HL-60 (cell line): ENCODE results near the gene SLC2A2.

Experiments
- DNase-seq, 2 experiments: peaks; one replicate each; pipeline ENCODE4 v3.0.0-alpha.2; 2010 to 2020; ENCODE audit warnings: low read depth in 1 of 2, low spot score in 1 of 2
- H3K27ac ChIP-seq: fragments of 250-450 bp; sonication (Bioruptor Pico); replicated peaks from 2 replicates; pipeline ENCODE4 v1.5.1; 2020; ENCODE audit warnings: mild to moderate bottlenecking, moderate library complexity
- H3K27me3 ChIP-seq: fragments of 250-450 bp; sonication (Bioruptor Pico); 2 replicates; pipeline ENCODE4 v1.5.1; 2021; ENCODE audit warnings: mild to moderate bottlenecking, moderate library complexity; ENCODE audit not compliant: insufficient read depth, poor library complexity, severe bottlenecking
- H3K4me3 ChIP-seq: replicated peaks from 2 replicates; pipeline ENCODE4 v1.5.1; 2011; ENCODE audit warnings: mild to moderate bottlenecking, control low read depth, low read length; ENCODE audit not compliant: insufficient read depth
- GABPA ChIP-seq: IDR thresholded peaks from 2 replicates; pipeline ENCODE4 v1.6.1; 2012; ENCODE audit warnings: low read depth
- POLR2AphosphoS5 ChIP-seq: IDR thresholded peaks from 2 replicates; pipeline ENCODE4 v1.6.1; 2012; ENCODE audit warnings: low read depth
- SPI1 ChIP-seq: IDR thresholded peaks from 2 replicates; pipeline ENCODE4 v1.6.1; 2012; ENCODE audit warnings: low read depth, mild to moderate bottlenecking, borderline replicate concordance
- long read RNA-seq: library from polyadenylated mRNA; unstranded; transcript quantifications from one replicate; pipeline ENCODE4 v2.0.0, GENCODE V29; 2020
- TF ChIP-seq, protein P1 (sequence below): IDR thresholded peaks from one replicate; pipeline ENCODE4 v1.5.1; 2011; ENCODE audit warnings: low read length, control low read depth, inconsistent platforms; ENCODE audit not compliant: insufficient read depth
- TF ChIP-seq, protein P2 (sequence below): IDR thresholded peaks from 2 replicates; pipeline ENCODE4 v1.6.1; 2012; ENCODE audit warnings: low read depth; ENCODE audit not compliant: insufficient replicate concordance

The SLC2A2 gene
- long read RNA-seq, partial matches to known transcripts, result 0 of 1 reads
- long read RNA-seq, other reads (novel, unspliced or antisense), result 1 of 1 reads

DNA sequence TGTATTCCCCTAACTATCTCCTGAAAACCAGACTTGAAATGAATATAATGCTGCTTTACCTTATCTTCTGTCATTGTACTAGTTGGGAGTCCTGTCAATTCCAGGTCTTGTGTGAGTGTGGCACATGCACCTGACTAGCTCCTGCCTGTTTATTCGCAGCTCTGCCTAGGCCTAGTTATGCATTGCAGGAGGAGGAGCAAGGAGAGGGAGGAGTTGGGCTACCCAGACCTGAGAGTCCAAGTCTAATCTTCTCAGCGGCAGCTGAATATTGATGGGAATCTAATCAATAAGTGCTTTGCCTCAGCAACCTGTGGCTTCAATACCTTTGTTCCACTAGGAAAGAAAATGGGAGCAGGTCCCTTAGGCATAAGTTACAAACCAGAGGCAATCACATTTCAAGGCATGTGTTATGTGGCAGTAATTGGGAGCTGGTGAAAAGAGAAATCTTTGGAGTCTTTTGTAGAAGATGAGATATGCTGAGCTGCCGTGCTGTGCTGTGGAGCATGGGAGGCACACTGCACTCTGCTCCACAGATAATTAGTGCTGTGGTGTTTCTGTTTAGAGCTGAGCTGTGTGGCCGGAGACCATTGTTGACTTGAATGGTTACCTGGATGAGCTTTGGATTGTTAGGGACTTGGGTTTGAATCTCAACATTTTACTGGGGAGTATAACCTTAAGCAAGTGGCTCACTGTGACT, at the start of gene SLC2A2:
Gene SLC2A2, minus strand, starts transcription at position 124 of the 697 bp plus-strand sequence. Its CDS starts 50 bp downstream, at position 74.
- TF ChIP-seq, protein P1, sequence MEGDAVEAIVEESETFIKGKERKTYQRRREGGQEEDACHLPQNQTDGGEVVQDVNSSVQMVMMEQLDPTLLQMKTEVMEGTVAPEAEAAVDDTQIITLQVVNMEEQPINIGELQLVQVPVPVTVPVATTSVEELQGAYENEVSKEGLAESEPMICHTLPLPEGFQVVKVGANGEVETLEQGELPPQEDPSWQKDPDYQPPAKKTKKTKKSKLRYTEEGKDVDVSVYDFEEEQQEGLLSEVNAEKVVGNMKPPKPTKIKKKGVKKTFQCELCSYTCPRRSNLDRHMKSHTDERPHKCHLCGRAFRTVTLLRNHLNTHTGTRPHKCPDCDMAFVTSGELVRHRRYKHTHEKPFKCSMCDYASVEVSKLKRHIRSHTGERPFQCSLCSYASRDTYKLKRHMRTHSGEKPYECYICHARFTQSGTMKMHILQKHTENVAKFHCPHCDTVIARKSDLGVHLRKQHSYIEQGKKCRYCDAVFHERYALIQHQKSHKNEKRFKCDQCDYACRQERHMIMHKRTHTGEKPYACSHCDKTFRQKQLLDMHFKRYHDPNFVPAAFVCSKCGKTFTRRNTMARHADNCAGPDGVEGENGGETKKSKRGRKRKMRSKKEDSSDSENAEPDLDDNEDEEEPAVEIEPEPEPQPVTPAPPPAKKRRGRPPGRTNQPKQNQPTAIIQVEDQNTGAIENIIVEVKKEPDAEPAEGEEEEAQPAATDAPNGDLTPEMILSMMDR, result no peak
- TF ChIP-seq GABPA, result no peak
- TF ChIP-seq POLR2AphosphoS5, result no peak
- TF ChIP-seq, protein P2, sequence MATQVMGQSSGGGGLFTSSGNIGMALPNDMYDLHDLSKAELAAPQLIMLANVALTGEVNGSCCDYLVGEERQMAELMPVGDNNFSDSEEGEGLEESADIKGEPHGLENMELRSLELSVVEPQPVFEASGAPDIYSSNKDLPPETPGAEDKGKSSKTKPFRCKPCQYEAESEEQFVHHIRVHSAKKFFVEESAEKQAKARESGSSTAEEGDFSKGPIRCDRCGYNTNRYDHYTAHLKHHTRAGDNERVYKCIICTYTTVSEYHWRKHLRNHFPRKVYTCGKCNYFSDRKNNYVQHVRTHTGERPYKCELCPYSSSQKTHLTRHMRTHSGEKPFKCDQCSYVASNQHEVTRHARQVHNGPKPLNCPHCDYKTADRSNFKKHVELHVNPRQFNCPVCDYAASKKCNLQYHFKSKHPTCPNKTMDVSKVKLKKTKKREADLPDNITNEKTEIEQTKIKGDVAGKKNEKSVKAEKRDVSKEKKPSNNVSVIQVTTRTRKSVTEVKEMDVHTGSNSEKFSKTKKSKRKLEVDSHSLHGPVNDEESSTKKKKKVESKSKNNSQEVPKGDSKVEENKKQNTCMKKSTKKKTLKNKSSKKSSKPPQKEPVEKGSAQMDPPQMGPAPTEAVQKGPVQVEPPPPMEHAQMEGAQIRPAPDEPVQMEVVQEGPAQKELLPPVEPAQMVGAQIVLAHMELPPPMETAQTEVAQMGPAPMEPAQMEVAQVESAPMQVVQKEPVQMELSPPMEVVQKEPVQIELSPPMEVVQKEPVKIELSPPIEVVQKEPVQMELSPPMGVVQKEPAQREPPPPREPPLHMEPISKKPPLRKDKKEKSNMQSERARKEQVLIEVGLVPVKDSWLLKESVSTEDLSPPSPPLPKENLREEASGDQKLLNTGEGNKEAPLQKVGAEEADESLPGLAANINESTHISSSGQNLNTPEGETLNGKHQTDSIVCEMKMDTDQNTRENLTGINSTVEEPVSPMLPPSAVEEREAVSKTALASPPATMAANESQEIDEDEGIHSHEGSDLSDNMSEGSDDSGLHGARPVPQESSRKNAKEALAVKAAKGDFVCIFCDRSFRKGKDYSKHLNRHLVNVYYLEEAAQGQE, result no peak
- TF ChIP-seq SPI1, result no peak
- DNase-seq, result no peak
- Histone ChIP-seq H3K4me3 (no peak within 1 kb of the TSS), H3K27ac (no peak within 1 kb of the TSS), H3K27me3 (peaks cover 11% of the 10 kb centered on the region)

DNA sequence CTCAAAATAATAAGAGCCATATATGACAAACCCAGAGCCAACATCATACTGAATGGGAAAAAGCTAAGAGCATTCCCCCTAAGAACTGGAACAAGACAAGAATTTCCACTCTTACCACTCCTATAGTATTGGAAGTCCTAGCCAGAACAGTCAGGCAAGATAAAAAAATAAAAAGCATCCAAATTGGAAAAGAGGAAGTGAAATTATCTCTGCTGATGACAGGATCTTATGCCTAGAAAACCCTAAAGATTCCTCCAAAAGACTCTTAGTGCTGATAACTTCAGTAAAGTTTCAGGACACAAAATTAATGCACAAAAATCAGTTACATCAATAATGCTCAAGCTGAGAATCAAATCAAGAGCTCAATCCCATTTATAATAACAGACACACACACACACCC, 45.9 kb upstream of the SLC2A2 start:
- TF ChIP-seq SPI1, result peak; percentile 87
- no peak for TF ChIP-seq GABPA
- H3K27ac ChIP-seq, result no peak overlapping the region
- no peaks in the 10 kb centered on the region for H3K27me3 ChIP-seq
- no peak for DNase-seq
- no peak overlapping the region for H3K4me3 ChIP-seq

DNA sequence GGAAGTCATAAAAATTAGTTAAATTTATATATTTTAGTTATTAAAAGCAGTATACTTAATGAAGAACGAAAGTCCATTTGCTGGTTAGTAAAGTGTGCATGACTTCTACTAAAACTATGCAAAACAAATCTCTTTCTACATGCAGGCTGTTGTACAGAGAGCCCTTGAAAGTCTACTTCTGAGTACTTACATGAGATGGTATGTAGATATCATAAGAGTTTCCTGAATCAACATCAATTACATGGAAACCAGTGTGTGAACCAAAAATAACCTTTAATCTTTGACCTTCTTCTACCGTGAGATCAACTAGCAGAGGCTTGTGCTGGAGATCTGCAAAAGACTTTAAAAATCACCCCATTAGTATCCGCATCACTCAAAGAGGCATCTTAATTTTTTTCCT, 42.1 kb upstream of the SLC2A2 start:
- Histone ChIP-seq H3K4me3 (no peak overlapping the region), H3K27me3 (no peaks in the 10 kb centered on the region), H3K27ac (no peak overlapping the region)
- TF ChIP-seq POLR2AphosphoS5 (no peak), SPI1 (no peak), GABPA (no peak)
- TF ChIP-seq, protein P1, result no peak
- TF ChIP-seq, protein P2, result no peak
- no peak for DNase-seq

DNA sequence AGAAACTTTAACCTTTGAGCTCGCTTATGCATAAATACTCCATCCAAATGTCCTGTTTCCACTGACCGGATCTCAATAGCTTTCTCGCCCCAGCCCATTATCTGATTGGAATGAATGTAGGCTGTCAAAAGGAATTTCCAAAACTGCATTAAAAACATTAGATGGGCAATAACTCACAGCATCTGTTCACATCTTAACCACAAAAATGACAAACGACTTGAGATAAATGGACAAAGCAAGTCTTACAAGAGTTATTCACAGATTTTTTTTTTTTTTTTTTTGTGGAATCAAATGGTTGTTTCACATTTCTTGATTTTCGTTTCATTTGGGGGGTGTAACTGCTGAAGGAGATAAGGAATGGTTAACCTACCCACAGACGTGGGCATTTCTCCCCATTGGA, 39.7 kb upstream of the SLC2A2 start:
- TF ChIP-seq GABPA (no peak), POLR2AphosphoS5 (no peak), SPI1 (no peak)
- TF ChIP-seq, protein P2, result no peak
- TF ChIP-seq, protein P1, result no peak
- Histone ChIP-seq H3K27ac (no peak overlapping the region), H3K27me3 (peaks cover 5% of the 10 kb centered on the region), H3K4me3 (no peak overlapping the region)
- no peak for DNase-seq
